HG02885 (cell line): ENCODE results near the gene L1CAM.

Source experiments
- ATAC-seq: cut with Tn5 transposase; IDR thresholded peaks from one replicate; pipeline ENCODE4 v1.9.1; 2021; ENCODE audit warnings: mild to moderate bottlenecking; ENCODE audit not compliant: unreplicated experiment, poor library complexity

Gene L1CAM

GRCh38 chrX:153903991-153904957 lies 18.3 kb upstream of the L1CAM start, which contains the start of gene AVPR2:
Gene AVPR2, plus strand, starts transcription at chrX:153904673. Its CDS starts 473 bp downstream, at chrX:153905146.
- ATAC-seq = no peak

GRCh38 chrX:153903238-153903980 lies 17.4 kb upstream of the L1CAM start:
- ATAC-seq = no peak

DNA sequence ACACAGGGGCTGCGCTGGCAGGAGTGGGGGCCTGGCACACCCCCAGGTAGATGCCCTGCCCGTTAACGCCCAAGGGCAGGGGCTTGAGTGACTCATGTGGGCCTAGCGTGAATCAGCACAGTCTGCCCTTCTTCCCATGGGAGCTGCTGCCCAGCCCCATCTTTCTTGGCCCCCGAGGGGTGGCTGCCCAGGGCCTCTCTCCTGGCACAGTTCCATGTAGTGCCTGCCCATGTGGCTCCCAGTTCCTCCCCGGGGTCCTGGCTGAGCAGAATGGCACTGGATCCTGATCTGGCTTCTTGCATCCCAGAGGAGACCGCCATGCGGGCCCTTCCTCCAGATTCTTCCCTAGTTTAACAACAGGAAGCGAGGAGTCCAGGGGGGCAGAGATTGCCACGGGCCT lies 16.4 kb upstream of the L1CAM start:
- no peak for ATAC-seq

DNA sequence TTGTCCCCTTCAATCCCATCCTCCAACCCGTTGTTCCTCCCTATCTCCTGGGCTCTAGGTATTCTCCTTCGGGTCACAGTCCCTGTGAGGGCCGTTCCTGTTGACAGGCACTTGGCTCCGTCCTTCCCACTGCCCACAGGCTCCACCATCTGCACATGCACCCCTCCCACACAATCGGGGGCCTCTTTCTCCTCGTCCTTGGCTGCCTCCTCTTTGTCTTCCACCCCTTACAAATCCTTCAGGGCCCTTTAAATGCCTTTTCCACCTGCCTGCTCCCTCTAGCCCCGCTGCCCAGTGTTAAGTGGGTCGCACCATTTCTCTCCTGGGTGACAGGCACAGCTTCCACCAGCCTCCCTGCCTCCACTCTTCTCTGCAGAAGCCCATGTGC lies 15.8 kb upstream of the L1CAM start:
- no peak for ATAC-seq

DNA sequence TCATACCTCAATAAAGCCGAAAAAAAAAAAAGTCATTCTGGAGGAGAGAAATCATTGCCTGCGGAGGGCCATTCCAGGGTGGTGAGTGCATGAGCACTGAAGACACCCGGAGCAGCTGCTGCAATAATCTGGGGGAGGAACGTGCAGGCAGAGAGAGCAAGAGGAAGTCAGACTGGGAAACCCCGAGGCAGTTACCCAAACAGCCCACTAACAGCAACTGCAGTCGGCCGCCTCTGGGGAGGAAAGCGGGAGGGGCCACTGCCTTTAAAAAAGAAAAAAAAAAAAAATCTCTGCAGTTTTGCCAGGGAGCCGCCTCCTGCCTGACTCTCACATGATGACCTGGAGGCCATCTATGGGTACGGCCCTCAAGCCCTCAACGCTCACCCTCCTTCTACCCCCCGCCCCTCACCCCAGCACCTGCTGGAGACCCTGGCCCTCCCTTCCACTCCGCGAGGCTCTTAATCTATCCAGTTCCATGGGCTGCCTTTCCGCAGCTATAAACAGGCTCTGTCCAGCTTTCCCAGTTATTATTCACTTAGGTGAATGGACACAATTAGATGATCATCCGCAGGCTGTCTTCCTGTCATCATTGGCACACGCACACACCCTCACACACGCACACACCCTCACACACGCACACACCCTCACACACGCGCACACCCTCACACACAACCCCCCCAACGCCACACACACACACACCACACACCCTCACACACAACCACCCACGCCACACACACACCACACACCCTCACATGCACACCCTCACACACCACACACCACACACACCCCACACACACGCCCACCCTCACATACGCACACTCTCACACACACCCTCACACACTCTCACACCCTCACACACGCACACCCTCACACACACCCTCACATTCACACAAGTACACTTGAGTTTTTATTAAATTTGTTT lies 15.1 kb upstream of the L1CAM start:
- peak; percentile 66 for ATAC-seq

DNA sequence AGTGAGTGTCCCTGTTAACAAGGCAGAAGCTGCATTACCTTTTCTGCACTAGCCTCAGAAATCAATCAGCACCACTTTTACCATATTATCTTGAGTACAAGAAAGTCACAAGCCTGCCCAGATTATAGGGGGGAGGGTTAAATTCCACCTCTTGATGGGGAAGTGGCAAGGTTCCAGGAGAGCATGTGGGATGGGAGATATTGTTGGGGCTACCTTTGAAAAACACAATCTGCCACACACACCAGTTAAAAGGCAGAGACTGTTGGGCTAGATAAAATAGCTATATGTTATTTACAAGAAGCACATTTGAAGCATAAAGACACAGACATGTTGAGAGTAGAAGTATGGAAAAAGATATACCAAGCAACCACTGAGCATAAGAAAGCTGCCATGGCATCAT lies 11.9 kb upstream of the L1CAM start:
- ATAC-seq = no peak

- no peak for ATAC-seq
Observed at GRCh38 chrX:153889123-153889522, 3.1 kb upstream of the L1CAM start.

GRCh38 chrX:153888344-153888743 lies 2.4 kb upstream of the L1CAM start:
- no peak for ATAC-seq

DNA sequence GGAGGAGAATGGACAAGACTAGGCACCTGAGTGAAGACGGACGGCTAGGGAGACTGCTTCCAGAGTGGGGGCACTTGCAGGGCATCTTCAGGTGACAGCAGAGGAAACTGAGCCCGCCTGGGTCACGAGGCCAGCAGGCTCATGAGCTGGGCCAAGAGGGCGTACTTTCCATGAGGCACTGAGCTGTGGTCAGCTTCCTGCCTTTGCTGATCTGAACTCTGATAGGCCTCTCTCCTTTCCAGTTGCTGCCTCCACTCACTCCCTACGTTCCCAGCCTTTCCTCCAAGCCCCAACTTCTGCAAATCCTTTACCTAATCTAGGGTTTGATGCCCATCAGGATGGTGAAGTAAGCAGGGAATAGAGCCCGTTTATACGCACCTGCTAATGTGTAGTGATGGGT lies 1.4 kb upstream of the L1CAM start:
- no peak for ATAC-seq

DNA sequence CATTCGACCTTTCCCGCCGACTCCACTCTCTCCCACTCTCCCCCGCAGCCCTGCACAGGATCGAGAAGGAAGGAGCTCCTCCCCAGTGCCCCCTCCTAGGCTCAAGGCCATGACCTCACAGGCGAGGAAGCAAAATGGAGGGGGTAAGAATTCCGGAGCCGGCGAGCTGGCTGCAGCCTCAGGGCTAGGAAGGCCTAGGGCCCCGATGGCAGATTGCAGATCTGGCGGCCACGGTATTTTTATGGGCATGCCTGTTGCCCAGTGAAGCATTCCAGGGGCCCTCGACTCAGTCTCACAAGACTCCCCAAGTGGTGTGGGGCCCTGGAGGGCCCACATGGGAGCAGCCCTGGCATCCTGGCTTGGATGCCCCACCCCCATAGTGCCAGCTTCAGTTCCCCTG lies 942 bp upstream of the L1CAM start:
- ATAC-seq = no peak

DNA sequence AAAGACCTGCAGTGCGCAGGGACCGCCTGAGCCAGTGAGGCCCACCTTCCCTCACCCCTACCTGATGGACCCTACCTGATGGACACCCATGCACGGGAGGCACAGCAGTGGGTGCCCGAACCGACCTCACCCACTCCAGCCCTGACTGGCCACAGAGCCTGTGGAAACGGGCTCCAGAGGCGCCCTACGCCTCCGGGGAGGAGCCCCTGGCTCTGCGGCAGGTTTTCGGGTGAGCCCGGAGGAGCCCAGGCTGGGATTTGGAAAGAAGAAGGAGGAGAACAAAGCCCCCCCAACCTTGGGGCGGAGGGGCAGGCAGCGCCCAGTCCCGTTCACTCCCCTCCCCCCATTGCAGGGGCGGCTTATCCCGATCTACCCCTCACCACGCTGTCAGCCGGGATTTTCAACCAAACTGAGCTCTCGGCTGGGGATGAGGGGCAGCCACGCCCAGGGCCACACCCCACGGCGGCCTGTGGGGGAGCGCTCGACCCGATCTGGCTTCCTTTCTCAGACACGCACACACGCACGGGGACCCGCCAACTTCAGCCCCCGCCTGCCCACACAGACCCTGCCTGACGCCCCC lies 675 bp downstream of the L1CAM start:
- no peak for ATAC-seq

GRCh38 chrX:153884590-153884989 lies 1.4 kb downstream of the L1CAM start:
- no peak for ATAC-seq

GRCh38 chrX:153884136-153884535 lies 1.8 kb downstream of the L1CAM start:
- ATAC-seq = no peak

DNA sequence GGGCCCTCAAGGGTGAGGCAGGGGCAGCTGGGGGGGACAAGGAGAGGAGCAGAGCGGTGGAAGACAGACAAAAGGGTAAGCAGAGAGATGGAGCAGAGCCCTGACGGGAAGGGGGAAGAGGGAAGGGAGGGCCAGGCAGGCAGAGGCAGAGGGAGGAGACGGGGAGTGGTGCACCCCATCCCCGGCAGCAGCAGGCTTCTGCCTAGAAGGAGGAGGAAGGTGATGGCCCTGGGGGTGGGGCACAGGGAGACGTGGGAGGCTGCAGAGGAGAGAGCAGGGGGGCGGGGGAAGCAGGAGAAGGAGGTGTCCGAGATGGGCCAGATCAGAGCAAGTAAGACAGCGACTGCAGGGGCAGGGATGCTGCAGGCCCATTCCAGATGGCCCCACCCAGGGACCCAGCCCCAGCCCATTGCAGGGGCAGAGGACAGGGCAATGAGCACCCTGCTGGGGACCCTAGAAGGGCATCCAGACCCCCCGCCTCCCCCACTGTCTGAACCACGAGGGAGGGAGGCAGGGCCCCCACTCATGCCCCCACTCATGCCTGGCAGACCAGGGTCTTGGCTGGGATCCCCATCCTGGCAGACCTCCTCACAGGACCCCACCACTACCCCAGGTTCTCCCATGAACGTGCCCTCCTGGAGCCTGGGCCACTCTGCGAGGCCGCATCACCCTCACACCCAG lies 2.7 kb downstream of the L1CAM start:
- no peak for ATAC-seq

DNA sequence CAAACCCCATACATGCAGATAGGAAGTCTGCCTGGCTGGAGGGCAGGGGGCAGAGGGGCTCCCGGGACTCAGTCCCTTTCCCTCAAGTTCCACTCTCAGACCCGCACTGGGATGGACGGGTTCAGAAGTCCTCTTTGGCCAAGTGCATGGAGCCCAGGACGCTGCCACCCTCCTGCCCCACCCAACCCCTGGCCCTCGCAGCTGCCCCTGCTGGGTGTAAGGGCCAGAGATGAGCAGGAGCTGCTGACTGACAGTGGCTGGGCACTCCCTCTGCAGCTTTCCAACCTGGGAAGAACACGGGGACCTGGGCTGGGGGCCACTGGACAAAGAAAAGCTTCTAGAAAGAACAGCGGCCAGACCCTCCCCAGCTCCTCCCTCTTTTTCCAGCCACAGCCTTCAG lies 3.4 kb downstream of the L1CAM start:
- ATAC-seq = no peak

DNA sequence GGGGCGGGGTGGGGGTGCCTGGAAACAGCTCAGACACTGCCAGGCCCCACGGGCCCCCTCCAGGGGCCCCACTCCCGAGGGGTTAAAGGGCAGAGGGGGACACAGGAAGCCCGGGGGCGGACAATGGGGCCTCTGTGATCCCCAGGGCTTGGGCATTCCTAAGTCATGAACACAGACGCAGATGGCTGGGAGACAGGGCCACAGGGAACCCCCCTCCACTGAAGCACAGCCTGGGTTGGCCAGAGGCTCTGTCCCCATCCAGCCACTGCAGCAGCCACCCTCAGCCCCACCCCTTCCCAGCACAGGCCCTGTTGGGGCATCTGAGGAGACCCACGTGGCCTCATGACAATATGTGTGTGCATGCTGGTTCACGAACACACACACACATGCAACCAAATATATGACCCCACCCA lies 3.9 kb downstream of the L1CAM start:
- no peak for ATAC-seq

- no peak for ATAC-seq
Observed at GRCh38 chrX:153881281-153881680, 4.7 kb downstream of the L1CAM start.

DNA sequence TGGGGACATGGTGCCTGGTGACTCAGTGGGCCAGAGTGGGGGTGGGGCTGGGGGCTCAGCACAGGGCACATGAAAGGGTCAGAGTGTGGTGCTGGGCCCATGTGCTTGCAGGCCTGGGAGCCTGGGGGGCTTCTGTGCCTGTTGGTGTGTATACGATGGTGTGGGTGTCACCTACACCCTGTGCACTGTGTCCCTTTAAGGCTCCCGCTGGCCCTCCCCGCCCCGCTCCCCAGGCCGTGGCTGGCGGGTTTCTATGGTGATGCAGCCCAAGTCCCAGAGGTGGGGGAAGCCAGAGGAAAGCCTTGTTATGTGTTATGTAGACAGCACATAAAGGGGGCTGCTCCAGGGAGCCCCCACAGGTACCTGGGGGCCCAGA lies 5.5 kb downstream of the L1CAM start:
- no peak for ATAC-seq

DNA sequence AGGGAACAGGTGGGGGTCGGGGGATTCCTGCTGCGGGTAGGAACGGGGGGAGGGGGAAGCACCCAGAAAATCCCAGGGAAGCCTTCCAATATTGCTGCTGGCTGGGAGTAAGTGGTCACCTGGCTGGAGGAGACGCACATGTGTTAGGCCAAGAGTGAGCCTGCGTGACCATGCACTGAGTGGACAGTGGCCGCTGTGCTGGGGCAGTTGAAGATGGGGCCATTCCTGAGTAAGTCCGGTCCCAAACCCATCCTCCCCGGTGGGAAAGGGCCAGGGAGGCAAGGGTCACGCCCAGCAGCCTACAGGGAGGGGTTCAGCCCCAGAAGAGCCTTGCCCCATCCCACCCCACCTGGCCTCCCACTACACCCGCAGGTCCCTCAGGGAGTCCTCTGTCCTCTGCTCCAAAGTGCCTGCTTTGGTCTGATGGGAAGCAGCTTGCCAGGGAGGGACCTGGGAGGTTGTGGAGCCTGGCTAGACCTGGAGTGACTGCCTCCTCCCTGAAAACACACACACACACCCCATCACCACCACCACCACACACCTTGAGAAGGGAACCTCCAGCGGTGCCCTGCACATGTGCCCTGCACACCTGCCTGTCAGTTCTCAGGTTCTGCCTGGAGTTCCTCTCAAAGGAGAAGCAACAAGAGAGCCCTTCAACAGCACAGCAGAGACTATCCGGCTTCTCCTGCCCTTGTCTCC lies 6.1 kb downstream of the L1CAM start:
- ATAC-seq = no peak
